Stimulated activated CD8-positive, alpha-beta memory T cell treated with anti-CD3 and anti-CD28 coated beads, Interleukin-12 subunit alpha, Interleukin-12 subunit beta, amount 100 ng/mL, for 1 hour (primary cell): Measurements from ENCODE around the gene RUNX1.
"Not testable (repeated sequence)": the region's sequence is repeated elsewhere in the genome, so short reads cannot be mapped to it uniquely, and the experiment has no call there.

Source experiments
- DNase-seq: peaks from one replicate; pipeline ENCODE4 v3.0.0-alpha.2; 2020; ENCODE audit warnings: low read depth

The RUNX1 gene

GRCh38 chr21:34805157-34805556 lies 243.9 kb downstream of the RUNX1 start:
- DNase-seq: no peak

- not testable (repeated sequence) for DNase-seq
These were observed 244.5 kb downstream of the RUNX1 start for GRCh38 chr21:34804584-34804983.

DNA sequence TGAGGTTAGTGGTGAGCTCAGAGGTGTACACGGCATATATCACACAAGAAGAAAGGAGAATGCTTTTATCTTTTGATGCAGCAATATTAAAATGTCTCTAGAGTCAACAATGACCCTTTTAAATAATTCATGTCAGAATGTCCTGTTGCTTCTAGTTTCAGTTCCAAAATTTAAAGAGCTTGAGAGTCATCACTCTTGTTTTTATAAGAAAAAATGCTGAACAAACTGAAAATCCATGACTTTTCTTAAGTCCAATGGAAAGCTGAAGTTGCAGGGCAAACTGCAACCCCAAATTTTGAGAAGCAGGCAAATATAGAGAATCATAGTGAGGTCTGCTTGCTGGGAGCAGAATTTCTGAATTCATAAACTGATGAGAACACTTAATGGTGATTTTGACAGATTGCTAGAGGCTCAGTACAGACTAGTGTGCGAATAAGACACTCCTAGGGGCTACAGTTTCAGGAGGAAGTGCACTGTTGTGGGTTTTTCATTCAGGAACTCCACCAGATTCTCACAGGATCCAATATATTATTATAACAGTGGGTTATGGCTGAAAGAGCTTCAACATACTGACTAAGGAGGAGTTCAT lies 245.2 kb downstream of the RUNX1 start:
- DNase-seq: no peak

DNA sequence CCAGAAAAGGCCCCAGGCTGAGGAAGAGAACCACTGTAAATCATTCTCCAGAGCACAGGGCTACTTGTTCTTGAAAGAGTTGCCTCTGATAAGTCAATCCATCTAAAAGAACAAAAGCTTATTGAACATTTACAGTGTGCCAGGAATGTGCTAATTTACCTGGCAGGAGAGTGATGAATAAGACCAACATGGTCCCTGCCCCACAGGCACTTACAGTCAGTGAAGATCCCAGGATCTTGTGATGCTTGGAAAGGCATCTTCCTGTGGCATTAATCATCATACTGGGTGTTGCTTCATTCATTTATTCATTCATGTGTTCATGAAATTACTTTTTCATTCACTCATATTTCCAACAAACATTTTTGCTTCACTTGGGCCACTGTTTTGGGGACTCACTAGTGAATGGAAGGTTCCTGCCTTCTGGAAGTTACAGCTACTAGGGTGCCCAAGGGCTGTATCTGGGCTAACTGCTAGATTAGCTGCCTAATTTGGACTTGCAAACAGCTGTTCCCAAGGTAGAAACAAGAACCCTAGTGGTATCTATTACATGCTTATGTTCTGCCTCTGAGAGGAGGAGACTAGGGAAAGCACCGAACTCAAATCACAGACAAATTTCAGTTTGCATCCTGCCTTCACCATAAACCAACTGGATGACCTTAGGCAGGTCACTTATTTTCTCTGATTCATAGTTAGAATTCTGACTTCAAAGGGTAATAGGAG lies 246.8 kb downstream of the RUNX1 start:
- DNase-seq: no peak

GRCh38 chr21:34801519-34802132 lies 247.5 kb downstream of the RUNX1 start:
- DNase-seq: no peak

GRCh38 chr21:34800797-34801518 lies 248.1 kb downstream of the RUNX1 start:
- DNase-seq: no peak

- no peak for DNase-seq
These were observed 250.0 kb downstream of the RUNX1 start for GRCh38 chr21:34799092-34799491.

DNA sequence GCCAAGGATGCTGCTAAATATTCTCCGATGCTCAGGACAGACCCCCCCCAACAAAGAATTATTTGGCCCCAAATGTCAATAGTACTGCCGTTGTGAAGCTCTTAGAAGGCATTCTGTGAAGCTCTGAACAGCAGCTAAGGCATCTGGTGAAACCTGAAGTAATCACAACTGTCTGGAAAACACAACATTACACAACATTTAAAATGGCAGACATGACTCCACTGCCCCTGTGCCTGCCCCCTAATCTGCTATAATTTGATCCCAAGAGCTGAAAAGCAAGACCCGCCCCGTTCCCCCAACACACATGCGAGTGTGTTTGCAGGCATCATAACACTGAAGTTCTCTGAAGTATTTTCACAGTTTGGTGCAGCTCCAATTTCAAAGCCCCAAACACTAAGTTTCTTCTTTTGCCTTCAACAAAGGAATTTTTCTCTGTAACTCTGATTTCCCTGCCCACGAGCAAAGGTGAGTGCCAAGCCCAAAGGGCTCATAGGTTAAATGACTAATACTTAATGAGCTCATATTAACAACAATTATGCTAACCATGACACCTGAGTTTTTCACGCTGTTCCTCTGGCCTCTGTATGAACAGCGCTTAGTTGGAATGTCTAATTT lies 251.1 kb downstream of the RUNX1 start:
- DNase-seq: no peak

DNA sequence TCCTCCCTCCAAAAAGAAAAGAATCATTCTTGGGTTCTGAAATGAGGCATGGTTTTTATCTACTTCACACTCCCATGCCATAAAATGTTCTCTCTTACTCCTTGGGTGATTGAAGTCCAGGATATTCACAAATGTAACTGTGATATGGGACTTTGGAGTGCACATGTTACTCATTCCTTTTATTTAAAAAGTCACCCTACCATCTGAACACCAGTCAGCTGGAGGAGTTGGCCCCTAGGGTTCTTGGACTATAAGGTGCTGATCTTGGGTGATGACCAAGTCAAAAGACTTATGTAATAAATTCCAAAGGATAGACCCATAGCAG lies 251.9 kb downstream of the RUNX1 start:
- DNase-seq: no peak

DNA sequence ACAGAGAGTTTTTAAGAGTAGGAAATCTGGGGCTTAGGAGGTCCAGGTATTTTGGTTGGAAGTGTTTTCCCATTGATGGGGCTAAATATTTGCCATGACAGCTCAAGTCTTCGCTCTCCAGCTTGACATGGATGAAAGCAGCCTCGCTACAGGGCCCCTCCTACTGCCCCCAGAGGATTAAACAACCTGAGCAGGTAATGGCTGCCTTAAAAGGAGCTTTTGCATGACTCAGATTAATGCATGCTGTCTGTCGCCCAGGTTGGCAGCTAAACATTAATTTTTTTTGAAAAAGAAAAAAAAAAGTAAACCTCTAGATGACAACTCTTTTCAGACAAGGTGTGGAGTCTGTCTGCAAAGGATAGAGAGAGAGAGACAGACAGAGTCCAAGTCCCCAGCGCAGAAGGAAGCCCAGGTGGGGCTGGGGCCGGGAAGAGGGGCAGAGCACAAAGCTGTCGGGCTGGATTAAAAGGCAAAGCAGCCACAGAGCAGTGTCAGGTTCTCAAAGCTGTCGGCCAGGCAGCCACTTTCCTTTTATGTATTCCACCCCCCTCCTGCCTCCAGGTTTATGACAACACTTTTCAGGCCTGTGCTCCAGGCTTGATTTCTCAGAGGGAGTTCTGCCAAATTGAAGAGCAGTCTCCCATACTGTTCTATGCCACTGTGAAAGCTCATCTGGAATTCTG lies 252.4 kb downstream of the RUNX1 start:
- no peak for DNase-seq

DNA sequence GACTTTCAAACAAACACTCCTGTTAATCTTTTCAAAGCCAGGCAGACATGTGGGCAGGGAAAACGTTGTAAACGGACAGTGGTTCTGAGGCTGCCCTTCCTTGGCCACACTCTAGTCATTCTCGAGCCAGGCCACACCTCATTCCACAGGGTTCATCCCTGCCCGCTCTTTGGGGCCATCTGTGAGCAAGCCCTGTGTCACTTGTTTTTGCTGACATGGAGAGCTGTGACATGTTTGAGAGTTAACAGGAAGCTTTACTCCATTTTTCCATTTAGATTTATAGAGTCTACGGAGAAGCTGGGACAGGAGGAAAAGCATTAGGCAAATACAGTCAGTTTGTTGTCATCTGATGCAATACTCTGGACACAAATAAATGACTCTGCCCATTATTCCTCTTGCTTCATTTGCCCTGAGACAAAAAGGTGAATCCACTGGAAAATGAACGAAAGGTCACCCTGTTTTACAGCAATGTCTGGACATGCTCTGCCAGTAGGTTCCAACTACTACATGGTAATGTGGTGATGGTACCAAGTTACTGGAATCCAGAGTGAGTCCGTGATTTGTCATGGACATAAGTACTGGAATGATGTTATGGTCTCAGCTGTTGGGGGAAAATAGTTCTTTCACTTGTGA lies 253.4 kb downstream of the RUNX1 start:
- no peak for DNase-seq

- no peak for DNase-seq
These were observed 253.9 kb downstream of the RUNX1 start for GRCh38 chr21:34795175-34795547.

- no peak for DNase-seq
These were observed 254.4 kb downstream of the RUNX1 start for GRCh38 chr21:34794686-34795085.

- DNase-seq: no peak
These were observed 255.6 kb downstream of the RUNX1 start for GRCh38 chr21:34793471-34793870.

DNA sequence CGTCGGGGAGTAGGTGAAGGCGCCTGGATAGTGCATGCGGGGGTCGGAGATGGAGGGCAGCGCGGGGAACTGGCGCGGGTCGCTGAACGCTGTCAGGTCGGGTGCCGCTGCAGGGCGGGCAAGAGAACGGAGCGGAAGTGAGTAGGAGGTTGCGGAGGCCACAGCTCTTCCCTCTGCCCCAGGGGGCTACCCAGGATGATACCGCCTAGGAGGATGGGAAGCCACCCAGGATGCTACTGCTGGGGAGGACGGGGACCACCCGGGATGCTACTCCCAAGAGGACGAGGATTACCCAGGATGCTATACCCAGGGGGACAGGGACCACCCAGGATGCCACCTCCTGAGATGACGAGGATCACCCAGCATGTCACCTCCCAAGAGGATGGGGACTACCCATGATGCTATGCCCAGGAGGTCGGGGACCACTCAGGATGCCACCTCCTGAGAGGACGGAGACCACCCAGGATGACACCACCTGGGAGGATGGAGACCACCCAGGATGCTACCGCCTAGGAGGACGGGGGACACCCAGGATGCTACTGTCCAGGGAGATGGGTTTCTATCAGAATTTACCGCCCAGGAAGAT lies 256.5 kb downstream of the RUNX1 start:
- DNase-seq: no peak

DNA sequence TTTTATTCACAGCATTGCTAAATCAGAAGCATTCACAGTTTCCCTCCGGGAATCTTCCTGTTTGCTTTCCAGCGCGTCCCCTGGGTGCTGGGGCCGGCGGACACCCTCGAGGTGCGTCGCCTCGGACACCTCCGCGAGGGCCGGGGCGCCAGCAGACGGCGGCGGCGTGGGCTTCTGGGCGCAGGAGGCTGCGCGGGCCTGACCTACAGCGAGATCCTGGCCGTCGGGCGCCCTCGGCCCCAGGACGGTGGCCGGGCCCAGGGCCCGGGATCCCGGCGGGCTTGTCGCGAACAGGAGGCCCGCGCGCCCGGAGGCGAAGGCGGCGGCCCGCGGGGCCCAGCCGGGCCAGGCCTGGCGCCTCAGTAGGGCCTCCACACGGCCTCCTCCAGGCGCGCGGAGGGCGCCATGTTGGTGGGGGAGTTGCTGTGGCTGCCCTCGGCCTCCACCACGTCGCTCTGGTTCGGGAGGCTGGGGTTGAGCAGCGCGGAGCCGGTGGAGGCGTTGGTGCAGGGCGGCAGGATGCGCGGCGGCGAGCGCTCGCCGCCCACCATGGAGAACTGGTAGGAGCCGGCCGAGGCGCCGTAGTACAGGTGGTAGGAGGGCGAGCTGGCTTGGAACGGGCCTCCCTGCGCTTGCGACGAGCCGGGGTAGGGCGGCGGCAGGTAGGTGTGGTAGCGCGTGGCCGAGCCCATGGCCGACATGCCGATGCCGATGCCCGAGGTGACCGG lies 257.2 kb downstream of the RUNX1 start:
- no peak for DNase-seq

GRCh38 chr21:34790834-34791233 lies 258.3 kb downstream of the RUNX1 start:
- no peak for DNase-seq

GRCh38 chr21:34790341-34790740 lies 258.8 kb downstream of the RUNX1 start:
- DNase-seq: no peak

DNA sequence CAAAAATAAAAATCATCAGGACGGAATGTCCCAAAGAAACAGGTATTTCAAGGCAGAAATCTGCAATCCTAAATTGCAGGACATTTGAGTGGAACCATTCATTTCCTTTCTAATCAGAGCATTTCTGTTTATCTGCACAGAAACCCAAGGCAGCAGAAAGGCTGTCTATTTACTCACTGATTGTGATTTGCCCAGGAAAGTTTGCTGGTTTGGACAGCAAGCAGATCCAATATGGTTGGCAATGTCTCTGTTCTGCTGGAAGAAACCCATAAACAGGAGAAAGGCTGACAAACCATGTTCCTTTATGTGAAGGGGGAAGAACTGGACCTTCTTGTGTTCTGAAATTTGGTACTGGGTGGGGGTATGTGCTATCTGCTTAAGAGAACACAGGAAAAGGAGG lies 260.2 kb downstream of the RUNX1 start:
- no peak for DNase-seq

GRCh38 chr21:34783815-34784214 lies 265.3 kb downstream of the RUNX1 start:
- no peak for DNase-seq
